ENCODE measurements around the gene DAPK2.

DNA sequence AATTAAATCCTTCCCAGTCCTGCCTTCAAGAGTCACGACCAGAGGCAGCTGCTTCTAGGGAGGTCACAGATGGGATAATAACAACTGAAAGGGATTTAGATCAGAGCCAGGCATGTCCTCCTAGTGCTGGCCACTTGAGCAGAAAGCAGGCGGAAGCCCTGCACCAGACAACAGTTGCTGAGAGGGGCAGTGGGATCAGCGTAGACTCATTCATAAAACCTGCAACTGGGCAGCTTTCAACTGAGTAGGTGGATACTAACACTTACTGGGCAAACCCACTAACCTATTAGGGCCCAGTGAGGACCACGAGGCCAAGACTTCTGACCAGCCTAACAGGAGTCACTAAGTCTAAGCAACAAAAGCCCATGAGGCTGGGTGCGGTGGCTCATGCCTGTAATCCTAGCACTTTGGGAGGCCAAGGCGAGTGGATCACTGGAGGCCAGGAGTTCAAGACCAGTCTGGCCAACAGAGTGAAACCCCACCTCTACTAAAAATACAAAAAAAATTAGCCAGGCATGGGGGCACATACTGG is 67.0 kb downstream of the DAPK2 start:
- TF ChIP-seq CTCF (IDR thresholded peaks at IDR 0.05; ENCODE audit: low read depth, low read length) (no peak), MYC (IDR thresholded peaks at IDR 0.05; ENCODE audit: low read depth, low read length) (no peak), POLR2A (IDR thresholded peaks at IDR 0.05; ENCODE audit: extremely low read depth, insufficient read length) (no peak)
- TF ChIP-seq, protein P1, sequence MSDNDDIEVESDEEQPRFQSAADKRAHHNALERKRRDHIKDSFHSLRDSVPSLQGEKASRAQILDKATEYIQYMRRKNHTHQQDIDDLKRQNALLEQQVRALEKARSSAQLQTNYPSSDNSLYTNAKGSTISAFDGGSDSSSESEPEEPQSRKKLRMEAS (IDR thresholded peaks at IDR 0.05; ENCODE audit: low read depth, low read length), result no peak
